GM19452 (cell line): ENCODE measurements around the gene TSHZ2.

Experiments
- ATAC-seq: cut with Tn5 transposase; IDR thresholded peaks from one replicate; pipeline ENCODE4 v1.9.1; 2021; ENCODE audit not compliant: unreplicated experiment

TSHZ2 gene

GRCh38 chr20:53126185-53126584 lies 154.0 kb downstream of the TSHZ2 start:
- ATAC-seq: no peak

GRCh38 chr20:53127027-53127426 lies 154.9 kb downstream of the TSHZ2 start:
- no peak for ATAC-seq

DNA sequence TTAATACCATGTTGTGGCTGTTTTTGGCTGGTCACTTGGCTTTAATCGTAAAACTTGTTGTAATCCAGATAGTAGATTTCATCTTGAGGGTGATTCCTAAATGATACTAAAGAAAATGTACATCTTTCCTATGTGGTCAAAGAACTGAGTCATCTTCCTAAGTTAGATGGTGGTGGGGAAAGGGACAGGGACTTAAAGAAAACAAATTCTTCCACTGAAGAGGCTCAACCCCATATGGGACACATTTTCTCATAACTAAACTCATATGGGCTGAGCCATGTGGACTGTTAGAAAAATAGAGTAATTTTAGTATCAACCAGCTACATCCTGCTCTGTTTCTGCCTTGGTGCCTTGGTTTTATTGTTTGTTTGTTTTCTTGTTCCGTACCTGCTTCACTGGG lies 155.8 kb downstream of the TSHZ2 start:
- ATAC-seq: no peak

DNA sequence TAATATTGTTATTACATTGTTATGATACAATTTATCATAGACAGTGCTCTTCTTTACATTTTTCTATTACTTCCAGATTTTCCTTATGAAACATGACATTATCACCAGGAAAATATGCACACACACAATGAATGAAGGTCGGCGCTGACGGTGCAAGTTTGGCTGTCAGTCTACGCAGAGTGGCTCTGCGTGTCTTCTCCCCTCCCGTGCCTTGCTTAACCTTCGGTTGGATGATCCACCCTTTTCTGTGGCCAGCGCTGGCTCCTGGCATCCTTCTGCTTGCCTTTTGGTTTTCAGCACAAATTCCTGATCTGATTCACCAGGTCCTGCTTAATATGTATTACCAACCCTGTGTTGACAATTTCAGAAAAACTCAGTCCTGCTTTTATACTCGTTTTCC lies 157.4 kb downstream of the TSHZ2 start:
- ATAC-seq: no peak

- ATAC-seq: no peak
Measured at GRCh38 chr20:53130795-53131194, 158.6 kb downstream of the TSHZ2 start.

- no peak for ATAC-seq
Measured at GRCh38 chr20:53133125-53133524, 161.0 kb downstream of the TSHZ2 start.

DNA sequence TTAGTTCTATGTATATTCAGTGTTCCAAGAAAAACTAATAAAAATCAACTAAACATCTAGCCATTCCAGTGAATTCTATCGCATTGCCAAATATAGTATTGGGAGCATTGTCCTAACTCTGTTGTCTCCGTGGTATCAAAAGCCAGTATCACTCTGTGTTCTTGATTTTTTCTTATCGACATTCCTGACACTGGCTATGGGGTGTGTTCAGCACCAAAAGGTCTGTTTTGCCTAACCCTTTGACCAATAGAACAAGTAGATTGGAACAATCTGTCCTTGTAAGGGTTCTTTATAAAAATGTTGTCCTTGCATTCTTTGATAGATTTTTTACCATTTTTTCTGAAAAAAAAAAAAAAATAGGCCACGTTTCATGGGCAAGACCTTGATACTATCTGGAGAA lies 161.5 kb downstream of the TSHZ2 start:
- ATAC-seq: no peak

- ATAC-seq: no peak
Measured at GRCh38 chr20:53136473-53136872, 164.3 kb downstream of the TSHZ2 start.

DNA sequence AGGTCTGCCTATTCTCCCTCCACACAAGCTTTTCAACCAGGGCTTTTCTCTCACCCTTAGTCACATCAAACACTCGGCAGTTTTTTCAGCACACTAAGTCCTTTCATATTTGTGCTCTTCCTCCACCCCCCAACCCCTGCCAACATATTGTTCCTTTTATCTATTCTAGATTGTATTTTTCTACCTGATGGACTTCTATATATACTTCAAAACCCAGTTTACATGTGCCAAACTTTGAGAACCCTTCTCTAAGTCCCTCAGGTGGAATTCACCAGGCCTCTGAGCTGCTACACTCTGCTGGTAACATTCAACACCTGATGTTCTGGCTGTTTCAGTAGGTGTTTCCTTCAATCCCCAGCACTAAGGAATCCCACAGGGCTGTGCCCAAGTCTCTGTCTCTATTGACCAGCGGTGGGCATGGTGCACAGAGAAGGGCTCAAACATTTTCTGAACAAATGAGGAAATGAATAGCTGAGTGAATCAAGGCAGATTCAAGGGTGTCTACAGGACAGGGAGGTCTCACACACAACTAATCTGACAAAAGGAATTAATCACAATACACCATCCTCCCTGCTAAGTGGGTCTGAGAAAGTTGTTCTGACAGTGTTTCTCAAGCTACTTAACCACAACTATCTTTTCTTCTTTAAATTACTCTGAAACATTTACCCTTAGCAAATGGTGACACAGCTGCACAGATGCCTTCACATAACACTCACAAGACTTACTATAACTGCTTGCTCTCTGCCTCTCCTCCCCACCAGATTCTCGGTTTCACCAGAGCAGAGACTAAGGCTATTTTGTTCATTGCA lies 166.5 kb downstream of the TSHZ2 start:
- peak; percentile 83 for ATAC-seq

GRCh38 chr20:53141201-53142050 lies 169.3 kb downstream of the TSHZ2 start:
- ATAC-seq: no peak

DNA sequence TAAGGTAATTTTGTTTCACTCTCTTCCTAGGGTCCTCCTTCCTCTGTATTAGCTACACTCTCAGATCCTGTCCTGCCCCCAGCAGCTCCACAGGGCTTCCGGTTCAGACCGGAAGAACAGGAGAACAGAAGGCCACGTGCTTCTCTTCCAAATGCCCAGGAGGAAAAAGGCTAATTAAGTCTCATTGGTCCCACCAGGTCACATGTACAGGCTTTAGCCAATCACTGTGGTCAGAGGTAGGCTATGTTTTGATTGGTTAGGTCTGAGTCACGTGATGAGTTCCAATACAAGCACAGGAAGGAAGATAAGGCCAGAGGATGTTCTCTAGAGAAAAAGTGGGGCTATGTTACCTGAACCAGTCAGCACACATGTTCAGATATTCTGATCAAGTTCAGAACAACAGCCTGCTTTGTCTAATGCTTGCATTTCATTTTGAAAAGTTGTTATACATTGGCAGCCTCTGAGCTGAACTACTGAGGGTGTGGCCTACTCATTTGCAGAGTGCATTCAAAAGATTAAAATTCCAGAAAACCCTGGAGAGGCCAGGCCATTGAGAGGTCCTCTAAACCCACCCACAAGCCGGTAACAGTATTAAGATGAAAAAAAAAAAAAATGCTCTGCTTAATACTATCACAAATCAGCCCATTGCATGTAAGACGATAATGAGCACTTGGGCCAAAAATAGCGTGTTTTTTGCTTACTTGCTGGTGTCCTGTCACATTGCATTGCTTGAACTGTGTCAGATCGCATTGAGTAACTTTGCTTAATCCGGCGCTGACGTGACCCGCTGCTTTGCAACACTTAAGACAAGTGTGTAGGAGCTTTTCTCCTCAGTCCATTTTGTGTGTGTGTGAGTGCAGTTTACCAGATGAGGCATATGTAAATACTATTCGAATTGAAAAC lies 170.3 kb downstream of the TSHZ2 start:
- no peak for ATAC-seq

DNA sequence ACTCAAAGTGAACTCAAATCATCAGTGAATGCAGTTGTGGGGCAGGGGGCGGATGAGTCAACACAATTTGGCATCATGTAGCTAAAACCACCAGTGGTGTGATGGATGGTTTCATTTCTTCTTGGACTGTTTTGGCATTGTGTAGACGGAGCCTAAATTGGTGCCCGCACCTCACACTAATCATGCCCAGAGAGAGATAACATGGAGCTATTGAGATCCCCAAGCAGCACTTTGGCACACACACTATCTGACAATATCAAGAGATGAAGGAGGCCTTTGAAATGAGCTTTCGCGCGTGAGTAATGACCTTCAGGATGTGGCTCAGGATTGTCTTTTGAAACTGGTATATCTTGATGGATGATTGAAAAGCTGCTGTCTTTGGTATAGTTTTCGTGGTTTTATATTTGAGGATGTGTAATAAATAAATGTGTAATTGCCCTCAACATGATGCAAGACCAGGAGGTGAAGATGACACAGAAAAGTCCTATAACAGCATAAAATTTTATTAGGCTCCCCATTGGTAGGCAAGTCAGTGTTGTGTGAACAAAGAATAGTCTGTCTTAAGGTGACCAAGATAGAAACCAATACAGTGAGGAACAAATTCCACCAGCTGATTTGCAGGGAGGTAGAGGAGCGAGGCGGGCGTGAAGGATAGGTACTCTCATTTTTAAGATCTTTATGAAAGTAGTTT lies 174.2 kb downstream of the TSHZ2 start:
- no peak for ATAC-seq

- ATAC-seq: no peak
Measured at GRCh38 chr20:53148771-53149147, 176.6 kb downstream of the TSHZ2 start.

DNA sequence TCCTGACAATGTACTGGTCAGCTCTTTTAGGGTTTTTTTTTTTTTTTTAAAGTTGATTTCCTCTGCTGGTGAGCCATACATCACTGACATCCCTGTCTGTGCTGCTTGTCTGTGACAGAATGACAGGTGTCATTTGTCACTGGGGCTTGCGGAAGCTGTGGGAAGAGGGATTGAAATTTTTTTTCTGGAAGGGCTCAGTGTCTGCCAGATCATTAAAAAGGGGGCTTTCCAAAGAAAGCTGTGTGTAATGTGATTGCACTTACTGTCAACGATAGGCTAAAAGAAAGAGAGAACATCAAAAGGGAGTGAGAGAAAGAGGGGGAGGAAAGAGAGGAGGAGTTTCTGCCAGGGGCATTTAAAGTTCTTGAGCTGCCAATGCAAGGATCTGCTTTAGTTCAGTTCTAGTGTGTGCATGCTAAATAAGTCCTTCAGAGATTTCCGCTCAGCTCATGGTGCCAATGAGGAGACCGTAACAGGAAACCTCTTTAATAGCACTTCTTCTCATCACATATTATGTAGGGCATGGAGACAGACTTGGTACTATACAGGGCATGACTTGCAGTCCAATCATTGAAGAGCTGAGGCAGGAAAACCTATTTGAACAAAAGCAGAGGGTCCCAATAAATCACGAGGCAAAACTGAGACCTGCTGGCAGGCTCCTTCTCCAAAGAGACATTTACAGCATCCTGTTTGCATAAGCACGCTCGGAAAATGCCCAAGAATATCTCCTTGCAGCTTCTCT lies 177.2 kb downstream of the TSHZ2 start:
- no peak for ATAC-seq

- no peak for ATAC-seq
Measured at GRCh38 chr20:53149890-53150205, 177.7 kb downstream of the TSHZ2 start.

DNA sequence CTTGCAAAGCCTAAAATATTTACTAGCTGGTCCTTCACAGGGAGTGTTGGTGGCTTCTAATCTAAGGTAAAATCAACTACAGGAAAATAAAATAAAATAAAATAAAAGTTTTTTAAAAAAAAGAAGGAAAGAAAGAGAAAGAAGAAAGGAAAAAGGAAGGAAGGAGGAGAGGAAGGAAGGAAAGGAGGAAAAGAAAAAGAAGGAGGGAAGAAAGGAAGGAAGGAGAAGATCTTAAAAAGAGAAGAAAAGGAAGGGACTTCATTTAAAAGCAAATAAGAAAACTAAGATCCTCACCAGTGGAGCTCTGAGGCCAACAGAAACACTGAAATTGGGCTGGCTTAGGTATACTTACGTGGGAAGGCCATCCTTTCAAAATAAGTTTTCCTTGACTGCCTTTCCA lies 178.4 kb downstream of the TSHZ2 start:
- no peak for ATAC-seq

DNA sequence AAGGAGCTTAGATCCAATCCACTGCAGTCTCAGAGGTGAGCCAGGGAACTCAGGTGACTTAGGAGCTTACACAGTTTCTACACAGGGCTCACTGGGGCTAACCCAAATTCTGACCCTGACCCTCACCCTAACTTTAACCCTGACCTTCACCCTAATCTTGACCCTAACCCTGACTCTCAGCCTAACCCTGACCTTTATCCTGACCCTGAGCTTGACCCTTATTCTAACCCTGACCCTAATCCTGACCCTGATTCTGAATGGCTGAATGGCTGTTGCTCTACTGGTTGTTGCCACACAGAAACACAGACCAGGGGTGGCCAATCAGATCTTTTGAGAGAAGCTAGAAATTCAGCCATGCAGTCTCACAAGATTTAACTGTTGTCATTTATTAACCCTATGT lies 180.1 kb downstream of the TSHZ2 start:
- ATAC-seq: no peak

DNA sequence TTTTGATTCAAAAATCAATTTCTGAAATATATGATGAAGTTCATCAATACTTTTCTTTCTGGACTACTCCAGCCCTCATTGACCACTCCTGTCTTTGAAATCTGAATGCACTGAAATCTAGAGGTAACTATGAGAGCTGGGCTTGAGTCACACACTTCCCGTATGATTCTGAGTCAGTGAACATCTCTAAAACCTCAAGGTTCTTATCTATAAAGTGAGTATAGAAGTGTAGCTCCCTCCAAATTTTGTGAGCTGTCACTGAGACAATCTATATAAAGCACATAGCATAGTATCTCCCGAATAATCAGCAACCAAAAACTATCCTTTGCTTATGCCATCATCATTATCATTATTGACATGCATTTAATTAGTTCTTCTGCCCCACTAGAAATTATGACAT lies 182.4 kb downstream of the TSHZ2 start:
- no peak for ATAC-seq

DNA sequence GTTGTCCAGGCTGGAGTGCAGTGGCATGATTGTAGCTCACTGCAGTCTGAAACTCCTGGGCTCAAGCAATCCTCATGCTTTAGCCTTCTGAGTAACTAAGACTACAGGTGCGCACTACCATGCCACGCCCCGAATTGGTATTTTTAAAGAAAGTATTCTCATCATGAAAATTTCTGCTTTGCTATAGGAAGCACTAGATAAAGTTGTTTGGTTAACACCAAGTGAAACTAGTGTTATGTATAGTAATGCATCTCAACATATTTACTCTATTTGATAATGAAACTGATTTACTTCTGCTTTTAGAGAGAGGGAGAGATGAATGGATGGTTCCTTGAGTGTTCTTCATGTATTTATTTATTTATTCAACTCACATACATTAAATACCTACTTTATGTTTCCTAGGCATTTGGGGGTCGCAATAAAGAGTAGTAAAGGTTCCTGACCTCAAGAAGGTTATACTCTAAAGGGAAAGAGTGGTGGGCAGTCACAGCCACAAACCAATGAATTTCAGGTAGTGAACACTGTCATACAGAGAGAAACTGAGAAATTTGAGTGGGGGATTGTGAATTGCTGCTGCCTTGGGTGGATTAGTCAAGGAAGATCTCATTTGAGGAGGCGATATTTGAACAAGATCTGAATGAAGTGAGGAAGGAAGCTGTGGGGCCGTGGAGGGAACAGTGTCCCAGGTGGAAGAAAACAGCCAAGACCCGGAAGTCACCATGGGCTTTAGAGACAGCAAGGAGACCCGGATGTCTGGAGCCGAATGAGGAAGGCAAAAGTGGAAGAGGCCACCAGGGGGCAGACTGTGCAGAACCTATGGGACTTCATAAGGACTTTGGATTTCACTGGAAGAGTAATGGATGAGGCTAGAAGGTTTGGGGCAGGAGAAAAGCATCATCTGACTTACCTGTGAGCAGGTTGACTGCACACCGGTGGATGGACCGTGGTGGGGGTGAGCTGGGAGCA lies 185.6 kb downstream of the TSHZ2 start:
- ATAC-seq: peak; percentile 68
